HEK293 (cell line): ENCODE results near the gene PHF14.

Experiments
- BCL11A ChIP-seq: fragments of 450-650 bp; formaldehyde crosslinking; IDR thresholded peaks from 2 replicates; pipeline ENCODE4 v1.5.1; 2016; ENCODE audit warnings: low read depth, missing biosample characterization, missing genetic modification characterization
- CTCF ChIP-seq: fragments of 450-650 bp; formaldehyde crosslinking; IDR thresholded peaks from 2 replicates; pipeline ENCODE4 v1.5.1; 2016; ENCODE audit warnings: missing biosample characterization, missing genetic modification characterization
- IKZF3 ChIP-seq: fragments of 450-650 bp; IDR thresholded peaks from 2 replicates; pipeline ENCODE4 v1.5.0; 2018; ENCODE audit warnings: missing biosample characterization, mild to moderate bottlenecking, missing genetic modification characterization, moderate library complexity
- KLF9 ChIP-seq: fragments of 450-650 bp; formaldehyde crosslinking; IDR thresholded peaks from 2 replicates; pipeline ENCODE4 v1.5.1; 2016; ENCODE audit warnings: missing biosample characterization, missing genetic modification characterization, low read depth
- RBAK ChIP-seq: fragments of 450-650 bp; formaldehyde crosslinking; IDR thresholded peaks from 2 replicates; pipeline ENCODE4 v1.5.1; 2016; ENCODE audit warnings: missing biosample characterization, missing genetic modification characterization
- ZBTB6 ChIP-seq: fragments of 450-650 bp; formaldehyde crosslinking; IDR thresholded peaks from 2 replicates; pipeline ENCODE4 v1.5.1; 2017; ENCODE audit warnings: missing biosample characterization, missing genetic modification characterization
- ZBTB7A ChIP-seq: fragments of 450-650 bp; formaldehyde crosslinking; IDR thresholded peaks from 2 replicates; pipeline ENCODE4 v1.5.1; 2016; ENCODE audit warnings: low read depth, missing biosample characterization, missing genetic modification characterization
- ZNF138 ChIP-seq: fragments of 450-650 bp; formaldehyde crosslinking; IDR thresholded peaks from 2 replicates; pipeline ENCODE4 v1.5.1; 2016; ENCODE audit warnings: missing biosample characterization, missing genetic modification characterization, borderline replicate concordance
- ZNF274 ChIP-seq, 2 experiments: fragments of 200-500 bp in 1 of 2; fragments of 450-650 bp in 1 of 2; sonication (Bioruptor generic) in 1 of 2; formaldehyde crosslinking in 1 of 2; IDR thresholded peaks; 2 replicates each; pipeline versions ENCODE4 v1.5.1 to v1.6.1; 2014 to 2016; ENCODE audit warnings: borderline replicate concordance in 1 of 2, inconsistent platforms in 1 of 2, low read length in 1 of 2, missing biosample characterization in 1 of 2, missing genetic modification characterization in 1 of 2
- ZNF404 ChIP-seq: fragments of 450-650 bp; formaldehyde crosslinking; IDR thresholded peaks from 2 replicates; pipeline ENCODE4 v1.5.1; 2017; ENCODE audit warnings: missing biosample characterization, missing genetic modification characterization
- ZNF629 ChIP-seq: fragments of 450-650 bp; formaldehyde crosslinking; IDR thresholded peaks from 2 replicates; pipeline ENCODE4 v1.5.1; 2017; ENCODE audit warnings: missing biosample characterization, missing genetic modification characterization
- ZNF707 ChIP-seq: fragments of 450-650 bp; formaldehyde crosslinking; IDR thresholded peaks from 2 replicates; pipeline ENCODE4 v1.5.1; 2016; ENCODE audit warnings: missing biosample characterization, missing genetic modification characterization
- ZNF777 ChIP-seq: fragments of 450-650 bp; formaldehyde crosslinking; IDR thresholded peaks from 2 replicates; pipeline ENCODE4 v1.5.1; 2017; ENCODE audit warnings: missing biosample characterization, missing genetic modification characterization, borderline replicate concordance
- ZNF785 ChIP-seq: fragments of 450-650 bp; formaldehyde crosslinking; IDR thresholded peaks from 2 replicates; pipeline ENCODE4 v1.5.1; 2016; ENCODE audit warnings: missing biosample characterization, missing genetic modification characterization

- TF ChIP-seq ZBTB6 (tag by site-specific recombination): no peak
- no peak for TF ChIP-seq CTCF (tag by site-specific recombination)
- TF ChIP-seq ZNF138 (tag by site-specific recombination): no peak
- TF ChIP-seq ZNF274 (IDR thresholded peaks at IDR 0.05; ENCODE audit: low read length): no peak
- no peak for TF ChIP-seq ZNF274 (tag by site-specific recombination; IDR thresholded peaks at IDR 0.05; ENCODE audit: borderline replicate concordance)
- no peak for TF ChIP-seq ZNF777 (tag by site-specific recombination)
- TF ChIP-seq BCL11A (tag by site-specific recombination): no peak
- no peak for TF ChIP-seq ZNF404 (tag by site-specific recombination)
- no peak for TF ChIP-seq RBAK (tag by site-specific recombination)
- no peak for TF ChIP-seq ZBTB7A (tag by site-specific recombination)
- no peak for TF ChIP-seq KLF9
- TF ChIP-seq ZNF707: no peak
- TF ChIP-seq ZNF785: no peak
- TF ChIP-seq ZNF629 (tag by site-specific recombination): no peak
- TF ChIP-seq IKZF3 (tag by site-specific recombination): no peak
Measured at GRCh38 chr7:10940704-10941355, 32.8 kb upstream of the PHF14 start.
